Measurements from ENCODE around the gene PHACTR2. TPM values are rescaled to one million over a fixed set of nuclear protein-coding genes. Genes with fewer than 3 reads are reported as not detected.
A peak's percentile ranks its signal among the peaks of the same experiment; 100 is the strongest.
"Not testable (repeated sequence)": the region's sequence is repeated elsewhere in the genome, so short reads cannot be mapped to it uniquely, and the experiment has no call there.

PHACTR2 gene
- total and polyA plus RNA-seq, 5 experiments from 2014 or later: 7.1 to 16.0 (median 9.0) TPM

GRCh38 chr6:143823548-143823947 is 145.8 kb downstream of the PHACTR2 start:
- no peaks in the 10 kb centered on the region for H3K9me3 Mint-ChIP-seq
- POLR2A ChIA-PET: no interaction called here

GRCh38 chr6:143828572-143828971 is 150.8 kb downstream of the PHACTR2 start:
- POLR2A ChIA-PET: no interaction called here
- no peak overlapping the region for H3K4me3 Mint-ChIP-seq
- DNase-seq: no peak
- H3K4me1 Mint-ChIP-seq: no peaks in the 10 kb centered on the region
- H3K9me3 Mint-ChIP-seq: no peaks in the 10 kb centered on the region
- peak overlapping the region in 1 of 10 donors; percentile 26 for H3K27ac Mint-ChIP-seq
- H3K36me3 Mint-ChIP-seq: peaks cover 0 to 5% (median 0%) of the 10 kb centered on the region in 3 donors
- no peaks in the 10 kb centered on the region for H3K27me3 Mint-ChIP-seq
- no peak for ATAC-seq

More at GRCh38 chr6:143823548-143823947, 145.8 kb downstream of the PHACTR2 start:
- Mint-ChIP-seq H3K4me1 (no peaks in the 10 kb centered on the region), H3K4me3 (no peak overlapping the region), H3K27me3 (no peaks in the 10 kb centered on the region), H3K36me3 (peaks cover 0 to 6% (median 0%) of the 10 kb centered on the region in 3 donors), H3K27ac (no peak overlapping the region)
- DNase-seq (no peak), ATAC-seq (no peak)

- POLR2A ChIA-PET: no interaction called here
- H3K27ac Mint-ChIP-seq: no peak overlapping the region
Observed at GRCh38 chr6:143836150-143836549, 158.4 kb downstream of the PHACTR2 start.

GRCh38 chr6:143838395-143838794 is 160.6 kb downstream of the PHACTR2 start:
- ATAC-seq (no peak), DNase-seq (no peak)
- Mint-ChIP-seq H3K27me3 (peaks cover 0 to 8% (median 0%) of the 10 kb centered on the region in 5 donors), H3K4me3 (no peak overlapping the region), H3K36me3 (no peaks in the 10 kb centered on the region), H3K4me1 (peaks cover 4 to 8% (median 6%) of the 10 kb centered on the region in 4 donors), H3K27ac (no peak overlapping the region), H3K9me3 (no peaks in the 10 kb centered on the region)
- POLR2A ChIA-PET: no interaction called here

More at GRCh38 chr6:143836150-143836549, 158.4 kb downstream of the PHACTR2 start:
- H3K36me3 Mint-ChIP-seq: no peaks in the 10 kb centered on the region
- no peak for DNase-seq
- H3K27me3 Mint-ChIP-seq: peaks cover 0 to 8% (median 0%) of the 10 kb centered on the region in 5 donors
- peaks cover 0 to 1% (median 0%) of the 10 kb centered on the region in 4 donors for H3K4me1 Mint-ChIP-seq
- no peak overlapping the region for H3K4me3 Mint-ChIP-seq
- ATAC-seq: no peak
- H3K9me3 Mint-ChIP-seq: no peaks in the 10 kb centered on the region

GRCh38 chr6:143839196-143839595 is 161.4 kb downstream of the PHACTR2 start:
- POLR2A ChIA-PET: no interaction called here
- Mint-ChIP-seq H3K4me1 (peaks cover 9 to 15% (median 12%) of the 10 kb centered on the region in 4 donors), H3K9me3 (no peaks in the 10 kb centered on the region), H3K27me3 (peaks cover 0 to 8% (median 0%) of the 10 kb centered on the region in 5 donors), H3K4me3 (no peak overlapping the region), H3K36me3 (peaks cover 0 to 3% (median 0%) of the 10 kb centered on the region in 3 donors), H3K27ac (no peak overlapping the region)
- DNase-seq (no peak), ATAC-seq (no peak)

GRCh38 chr6:143840595-143841265 is 163.0 kb downstream of the PHACTR2 start:
- DNase-seq (no peak), ATAC-seq (no peak)
- Mint-ChIP-seq H3K4me1 (peaks cover 11 to 25% (median 21%) of the 10 kb centered on the region in 4 donors), H3K27me3 (peaks cover 0 to 2% (median 0%) of the 10 kb centered on the region in 5 donors), H3K9me3 (no peaks in the 10 kb centered on the region), H3K36me3 (peaks cover under 1 to 14% (median 1%) of the 10 kb centered on the region in 3 donors), H3K4me3 (peak overlapping the region in 5 of 10 donors; percentile 3 to 55 (median 21)), H3K27ac (peak overlapping the region in 5 of 10 donors; percentile 32 to 89 (median 64))
- POLR2A ChIA-PET: no interaction called here

- H3K27me3 Mint-ChIP-seq: peaks cover 0 to 2% (median 0%) of the 10 kb centered on the region in 5 donors
- peaks cover 5 to 32% (median 14%) of the 10 kb centered on the region in 3 donors for H3K36me3 Mint-ChIP-seq
- DNase-seq (no peak), ATAC-seq (peak; percentile 63 to 71)
- H3K27ac Mint-ChIP-seq: peak overlapping the region; percentile 87 to 99 (median 98)
- POLR2A ChIA-PET: interaction anchor here (0.6 to 2.0 kb wide), 7 partner anchors 11 to 1893 kb away, joined by 3 to 9 read pairs (median 4); partner anchors contain the start of genes EPM2A, PHACTR2 and SF3B5
- no peaks in the 10 kb centered on the region for H3K9me3 Mint-ChIP-seq
- H3K4me1 Mint-ChIP-seq: peaks cover 15 to 32% (median 29%) of the 10 kb centered on the region in 4 donors
- peak overlapping the region; percentile 90 to 98 (median 95) for H3K4me3 Mint-ChIP-seq
Observed at GRCh38 chr6:143842461-143842901, 164.7 kb downstream of the PHACTR2 start.

- H3K4me3 Mint-ChIP-seq: peak within 1 kb of the TSS; percentile 90 to 98 (median 95)
- POLR2A ChIA-PET: interaction anchor here (0.6 to 2.0 kb wide), 7 partner anchors 11 to 1892 kb away, joined by 3 to 9 read pairs (median 4); partner anchors contain the start of genes EPM2A, PHACTR2 and SF3B5
- peak within 1 kb of the TSS; percentile 87 to 99 (median 98) for H3K27ac Mint-ChIP-seq
- peaks cover 5 to 37% (median 18%) of the 10 kb centered on the region in 3 donors for H3K36me3 Mint-ChIP-seq
- peaks cover 15 to 35% (median 31%) of the 10 kb centered on the region in 4 donors for H3K4me1 Mint-ChIP-seq
- H3K9me3 Mint-ChIP-seq: no peaks in the 10 kb centered on the region
- peaks cover 0 to 2% (median 0%) of the 10 kb centered on the region in 5 donors for H3K27me3 Mint-ChIP-seq
- DNase-seq (peak; percentile 84 to 95 (median 90)), ATAC-seq (peak; percentile 94 to 96)
Observed at GRCh38 chr6:143842902-143843676, 165.3 kb downstream of the PHACTR2 start, which contains the start of gene LTV1. TSS of gene LTV1 (plus strand) at chr6:143843338. CDS start at chr6:143843478, 140 bp downstream.

- Mint-ChIP-seq H3K4me1 (peaks cover 18 to 40% (median 34%) of the 10 kb centered on the region in 4 donors), H3K27ac (peak overlapping the region; percentile 87 to 99 (median 98)), H3K4me3 (peak overlapping the region; percentile 90 to 98 (median 95)), H3K27me3 (peaks cover 0 to under 1% (median 0%) of the 10 kb centered on the region in 5 donors), H3K9me3 (no peaks in the 10 kb centered on the region), H3K36me3 (peaks cover 9 to 42% (median 18%) of the 10 kb centered on the region in 3 donors)
- POLR2A ChIA-PET: interaction anchor here (0.9 to 2.0 kb wide), 4 partner anchors 165 to 1892 kb away, joined by 4 to 9 read pairs (median 6); partner anchors contain the start of genes EPM2A, PHACTR2 and SF3B5
- ATAC-seq (peak in 1 of 2 donors; percentile 14), DNase-seq (no peak)
Observed at GRCh38 chr6:143843677-143843999, 165.9 kb downstream of the PHACTR2 start.

GRCh38 chr6:143844006-143844405 is 166.2 kb downstream of the PHACTR2 start:
- POLR2A ChIA-PET: interaction anchor here (2.0 kb wide), 1 partner anchor 251 kb away, joined by 7 read pairs; the partner anchor contains the start of gene SF3B5
- H3K27ac Mint-ChIP-seq: peak overlapping the region; percentile 87 to 99 (median 98)

GRCh38 chr6:143845033-143845432 is 167.3 kb downstream of the PHACTR2 start:
- POLR2A ChIA-PET: no interaction called here
- H3K9me3 Mint-ChIP-seq: no peaks in the 10 kb centered on the region
- H3K27ac Mint-ChIP-seq: peak overlapping the region in 1 of 10 donors; percentile 51
- peaks cover 27 to 51% (median 41%) of the 10 kb centered on the region in 4 donors for H3K4me1 Mint-ChIP-seq
- peaks cover 15 to 56% (median 30%) of the 10 kb centered on the region in 3 donors for H3K36me3 Mint-ChIP-seq
- no peak for ATAC-seq
- no peak for DNase-seq
- H3K27me3 Mint-ChIP-seq: no peaks in the 10 kb centered on the region
- peak overlapping the region in 8 of 10 donors; percentile 3 to 57 (median 23) for H3K4me3 Mint-ChIP-seq

More at GRCh38 chr6:143844006-143844405, 166.2 kb downstream of the PHACTR2 start:
- no peak for DNase-seq
- H3K4me1 Mint-ChIP-seq: peaks cover 21 to 42% (median 35%) of the 10 kb centered on the region in 4 donors
- peak overlapping the region; percentile 90 to 98 (median 95) for H3K4me3 Mint-ChIP-seq
- H3K36me3 Mint-ChIP-seq: peaks cover 13 to 46% (median 22%) of the 10 kb centered on the region in 3 donors
- no peaks in the 10 kb centered on the region for H3K9me3 Mint-ChIP-seq
- H3K27me3 Mint-ChIP-seq: no peaks in the 10 kb centered on the region
- no peak for ATAC-seq

GRCh38 chr6:143851706-143852105 is 173.9 kb downstream of the PHACTR2 start:
- H3K27ac Mint-ChIP-seq, ATAC-seq, H3K4me3 Mint-ChIP-seq, H3K27me3 Mint-ChIP-seq, POLR2A ChIA-PET, DNase-seq: not testable (repeated sequence)
- H3K36me3 Mint-ChIP-seq: peaks cover 52 to 98% (median 85%) of the 10 kb centered on the region in 3 donors
- peaks cover 24 to 70% (median 47%) of the 10 kb centered on the region in 4 donors for H3K4me1 Mint-ChIP-seq
- peaks cover 0 to 25% (median 7%) of the 10 kb centered on the region in 9 donors for H3K9me3 Mint-ChIP-seq
